PC-3 (cell line): ENCODE results near the gene IL20. TPM values are rescaled to one million over a fixed set of nuclear protein-coding genes. Genes with fewer than 3 reads are reported as not detected.

ENCODE experiments used
- ATAC-seq: fragments of 200-7000 bp; cut with Tn5 transposase; 2 replicates; pipeline ENCODE4 v1.9.1; 2020; ENCODE audit warnings: mild to moderate bottlenecking, moderate library complexity
- BruUV-seq: library from RNA; stranded (reverse); fragments of 400-500 nt; replicated peaks from 2 replicates; lab custom pipeline; 2021; lab: Mats Ljungman, UMichigan
- CTCF ChIA-PET: fragments of 300-600 bp; sonication (Branson Sonifier 250); formaldehyde crosslinking; loops from one replicate; lab custom pipeline; 2022; ENCODE audit warnings: antibody characterized with exemption; lab: Charles Lee
- POLR2A ChIA-PET: fragments of 300-600 bp; sonication (Branson Sonifier 250); formaldehyde crosslinking; loops from one replicate; lab custom pipeline; 2022; ENCODE audit warnings: antibody characterized with exemption; ENCODE audit not compliant: unreplicated experiment; lab: Charles Lee
- DNase-seq: peaks from one replicate; pipeline ENCODE4 v3.0.0-alpha.2; 2015
- H2AFZ ChIP-seq: fragments of 300-600 bp; sonication (generic); 2 replicates; pipeline ENCODE4 v1.6.0; 2016; ENCODE audit warnings: antibody characterized with exemption, low read length
- H3F3A ChIP-seq: fragments of 300-600 bp; sonication (generic); one replicate; pipeline ENCODE4 v1.6.0; 2017; ENCODE audit warnings: antibody characterized with exemption, low read length, control low read depth, mild to moderate bottlenecking; ENCODE audit not compliant: unreplicated experiment
- H3K27ac ChIP-seq: fragments of 300-600 bp; sonication (generic); 2 replicates; pipeline ENCODE4 v1.5.1; 2016; ENCODE audit warnings: mild to moderate bottlenecking, low read length
- H3K27me3 ChIP-seq: fragments of 300-600 bp; sonication (generic); 2 replicates; pipeline ENCODE4 v1.6.1; 2016; ENCODE audit warnings: low read length, mixed read lengths
- H3K36me3 ChIP-seq: fragments of 300-600 bp; sonication (generic); 2 replicates; pipeline ENCODE4 v1.6.1; 2016; ENCODE audit warnings: low read depth, mixed run types, low read length, mixed read lengths
- H3K4me1 ChIP-seq: fragments of 300-600 bp; sonication (generic); 2 replicates; pipeline ENCODE4 v1.5.1; 2016; ENCODE audit warnings: low read length; ENCODE audit not compliant: insufficient read depth
- H3K4me2 ChIP-seq: fragments of 300-600 bp; sonication (generic); 2 replicates; pipeline ENCODE4 v1.6.0; 2016; ENCODE audit warnings: low read length
- H3K4me3 ChIP-seq: fragments of 300-600 bp; sonication (generic); 2 replicates; pipeline ENCODE4 v1.5.1; 2016; ENCODE audit warnings: mild to moderate bottlenecking, low read length, mixed read lengths
- H3K79me2 ChIP-seq: fragments of 300-600 bp; sonication (generic); 2 replicates; pipeline ENCODE4 v1.6.1; 2017; ENCODE audit warnings: low read length, mixed read lengths
- H3K9ac ChIP-seq: fragments of 300-600 bp; sonication (generic); 2 replicates; pipeline ENCODE4 v1.6.0; 2016; ENCODE audit warnings: mild to moderate bottlenecking, low read length
- H3K9me2 ChIP-seq: fragments of 300-600 bp; sonication (generic); replicated peaks from 2 replicates; pipeline ENCODE4 v1.6.1; 2016; ENCODE audit warnings: mixed run types, low read length, mixed read lengths
- H3K9me3 ChIP-seq: fragments of 300-600 bp; sonication (generic); 2 replicates; pipeline ENCODE4 v1.6.1; 2016; ENCODE audit warnings: low read length, mixed read lengths
- H4K20me1 ChIP-seq: fragments of 300-600 bp; sonication (generic); 2 replicates; pipeline ENCODE4 v1.6.1; 2016; ENCODE audit warnings: low read length, mixed read lengths
- EZH2 ChIP-seq: fragments of 300-600 bp; sonication (generic); IDR thresholded peaks from one replicate; pipeline ENCODE4 v1.6.1; 2017; ENCODE audit warnings: antibody characterized with exemption, mild to moderate bottlenecking, low read length; ENCODE audit not compliant: unreplicated experiment
- EZH2phosphoT487 ChIP-seq: fragments of 300-600 bp; sonication (generic); IDR thresholded peaks from 2 replicates; pipeline ENCODE4 v1.6.1; 2018; ENCODE audit warnings: mild to moderate bottlenecking, antibody characterized with exemption, low read length, borderline replicate concordance
- intact Hi-C: fragments of 100-400 bp; cut with micrococcal nuclease; formaldehyde crosslinking; loops from 2 replicates; pipeline ENCODE4 v1.9.0; 2023
- total RNA-seq: library from RNA; depleted of rRNA; stranded (reverse); fragments of >200 nt; gene quantifications from 2 replicates; pipeline ENCODE4 v1.2.3, GENCODE V29; 2014
- TF ChIP-seq, protein P1 (sequence below): fragments of 300-600 bp; sonication (generic); conservative IDR thresholded peaks from 2 replicates; pipeline ENCODE4 v1.5.1; 2017; ENCODE audit warnings: antibody characterized with exemption, low read depth, mild to moderate bottlenecking, low read length

Gene IL20
- total RNA-seq, 1 experiment from 2014 or later, result not detected

DNA sequence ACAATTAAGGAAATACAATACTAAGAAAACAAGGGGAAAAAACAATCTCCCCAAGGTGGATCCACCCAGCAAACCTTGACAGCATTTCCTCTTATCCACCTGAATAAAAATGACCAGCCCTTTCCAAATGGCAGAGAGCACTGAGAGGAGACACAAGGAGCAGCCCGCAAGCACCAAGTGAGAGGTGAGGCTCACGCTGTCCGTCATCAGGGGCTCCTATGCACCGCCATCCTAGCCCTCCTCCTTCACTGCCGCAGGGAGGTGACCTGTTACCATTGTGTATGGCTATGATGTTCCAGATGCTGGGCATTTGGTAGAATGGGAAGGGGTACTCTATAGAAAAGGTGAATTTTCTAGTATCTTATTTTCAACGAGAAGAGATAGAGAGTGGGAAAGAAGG, 31.2 kb upstream of the IL20 start:
- TF ChIP-seq EZH2 (no peak), EZH2phosphoT487 (no peak)
- TF ChIP-seq, protein P1, sequence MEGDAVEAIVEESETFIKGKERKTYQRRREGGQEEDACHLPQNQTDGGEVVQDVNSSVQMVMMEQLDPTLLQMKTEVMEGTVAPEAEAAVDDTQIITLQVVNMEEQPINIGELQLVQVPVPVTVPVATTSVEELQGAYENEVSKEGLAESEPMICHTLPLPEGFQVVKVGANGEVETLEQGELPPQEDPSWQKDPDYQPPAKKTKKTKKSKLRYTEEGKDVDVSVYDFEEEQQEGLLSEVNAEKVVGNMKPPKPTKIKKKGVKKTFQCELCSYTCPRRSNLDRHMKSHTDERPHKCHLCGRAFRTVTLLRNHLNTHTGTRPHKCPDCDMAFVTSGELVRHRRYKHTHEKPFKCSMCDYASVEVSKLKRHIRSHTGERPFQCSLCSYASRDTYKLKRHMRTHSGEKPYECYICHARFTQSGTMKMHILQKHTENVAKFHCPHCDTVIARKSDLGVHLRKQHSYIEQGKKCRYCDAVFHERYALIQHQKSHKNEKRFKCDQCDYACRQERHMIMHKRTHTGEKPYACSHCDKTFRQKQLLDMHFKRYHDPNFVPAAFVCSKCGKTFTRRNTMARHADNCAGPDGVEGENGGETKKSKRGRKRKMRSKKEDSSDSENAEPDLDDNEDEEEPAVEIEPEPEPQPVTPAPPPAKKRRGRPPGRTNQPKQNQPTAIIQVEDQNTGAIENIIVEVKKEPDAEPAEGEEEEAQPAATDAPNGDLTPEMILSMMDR, result no peak
- Histone ChIP-seq H3K4me3 (no peak overlapping the region), H2AFZ (no peak overlapping the region), H3K27me3 (peaks cover 81% of the 10 kb centered on the region), H3F3A (no peaks in the 10 kb centered on the region), H3K27ac (no peak overlapping the region), H3K4me2 (no peak overlapping the region), H4K20me1 (no peaks in the 10 kb centered on the region), H3K79me2 (no peaks in the 10 kb centered on the region), H3K9me2 (no peaks in the 10 kb centered on the region), H3K9me3 (no peaks in the 10 kb centered on the region), H3K4me1 (no peaks in the 10 kb centered on the region), H3K36me3 (no peaks in the 10 kb centered on the region), H3K9ac (no peak overlapping the region)
- ChIA-PET POLR2A (interaction anchor here (0.7 kb wide), 1 partner anchor 21 kb away, joined by 3 read pairs; no protein-coding TSS in a partner anchor), CTCF (no interaction called here)
- no peak for DNase-seq
- no peak for ATAC-seq
- BruUV-seq, result no TSS peak
- intact Hi-C loops, result no loop called here

DNA sequence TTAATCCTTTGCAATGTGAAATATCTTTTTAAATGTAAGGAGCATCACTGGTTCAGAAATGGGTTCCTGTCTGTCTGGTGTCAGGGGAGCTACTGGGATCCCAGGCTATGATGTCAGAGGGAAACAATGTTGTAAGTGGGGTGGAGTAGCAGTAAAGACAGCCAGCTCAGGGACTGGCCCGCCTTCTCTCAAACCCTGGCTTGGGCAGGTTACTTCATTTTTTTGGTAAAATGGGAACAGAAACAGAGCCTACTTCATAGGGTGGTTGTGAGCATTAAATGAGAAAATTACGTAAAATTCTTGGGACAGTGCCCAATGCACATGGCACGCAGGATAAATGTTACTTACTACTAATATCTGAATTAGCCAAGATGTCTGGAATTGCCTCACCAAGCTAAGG, 30.7 kb upstream of the IL20 start:
- Histone ChIP-seq H3K27ac (no peak overlapping the region), H3F3A (no peaks in the 10 kb centered on the region), H3K9me3 (no peaks in the 10 kb centered on the region), H3K36me3 (no peaks in the 10 kb centered on the region), H3K9ac (no peak overlapping the region), H2AFZ (no peak overlapping the region), H3K4me1 (no peaks in the 10 kb centered on the region), H3K9me2 (no peaks in the 10 kb centered on the region), H3K4me3 (no peak overlapping the region), H3K4me2 (no peak overlapping the region), H3K27me3 (peaks cover 86% of the 10 kb centered on the region), H4K20me1 (no peaks in the 10 kb centered on the region), H3K79me2 (no peaks in the 10 kb centered on the region)
- no peak for TF ChIP-seq EZH2phosphoT487
- TF ChIP-seq EZH2, result no peak
- TF ChIP-seq, protein P1, result no peak
- no TSS peak for BruUV-seq
- ATAC-seq (no peak), DNase-seq (no peak)
- ChIA-PET POLR2A (interaction anchor here (0.7 kb wide), 1 partner anchor 22 kb away, joined by 3 read pairs; no protein-coding TSS in a partner anchor), CTCF (no interaction called here)
- intact Hi-C loops, result no loop called here

DNA sequence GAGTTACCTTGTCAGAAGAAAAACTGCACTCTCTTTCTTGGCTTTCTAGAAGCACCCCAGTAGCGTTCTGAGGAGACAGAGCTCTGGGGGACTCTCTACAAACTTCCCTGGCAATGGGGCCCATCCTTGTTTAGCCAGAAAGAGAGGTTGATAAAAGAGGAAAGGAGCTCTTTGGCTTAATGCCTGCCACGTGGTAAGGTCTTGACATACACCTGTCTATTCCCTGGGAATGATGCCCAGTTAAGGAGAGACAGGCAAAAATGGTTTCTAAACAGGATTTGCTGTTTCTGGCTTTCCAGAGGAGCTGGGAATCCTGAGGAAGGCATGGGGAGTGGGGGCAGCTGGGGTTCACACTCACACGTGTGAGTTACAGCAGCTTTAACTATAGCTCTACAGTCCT, 30.2 kb upstream of the IL20 start:
- Histone ChIP-seq H2AFZ (no peak overlapping the region), H3F3A (no peaks in the 10 kb centered on the region), H3K27ac (no peak overlapping the region), H3K79me2 (no peaks in the 10 kb centered on the region), H3K4me3 (no peak overlapping the region), H3K27me3 (peaks cover 90% of the 10 kb centered on the region), H3K9me2 (no peaks in the 10 kb centered on the region), H3K4me1 (no peaks in the 10 kb centered on the region), H4K20me1 (no peaks in the 10 kb centered on the region), H3K9ac (no peak overlapping the region), H3K36me3 (no peaks in the 10 kb centered on the region), H3K4me2 (no peak overlapping the region), H3K9me3 (no peaks in the 10 kb centered on the region)
- BruUV-seq, result no TSS peak
- DNase-seq (no peak), ATAC-seq (no peak)
- TF ChIP-seq EZH2phosphoT487, result no peak
- no peak for TF ChIP-seq EZH2
- TF ChIP-seq, protein P1, result no peak
- CTCF ChIA-PET, result interaction anchor here (0.6 kb wide), 1 partner anchor 159 kb away, joined by 3 read pairs; no protein-coding TSS in a partner anchor
- intact Hi-C loops, result no loop called here
- POLR2A ChIA-PET, result interaction anchor here (0.7 kb wide), 1 partner anchor 22 kb away, joined by 3 read pairs; no protein-coding TSS in a partner anchor
